ENCODE results near the gene PDCD11. TPM values are rescaled to one million over a fixed set of nuclear protein-coding genes. Genes with fewer than 3 reads are reported as not detected.

Gene PDCD11
- total and polyA plus RNA-seq, 2 of the 8 experiments (the other 6 are each of a cell fraction or from before 2014, with no cell fraction given): 18.1 to 79.1 TPM

DNA sequence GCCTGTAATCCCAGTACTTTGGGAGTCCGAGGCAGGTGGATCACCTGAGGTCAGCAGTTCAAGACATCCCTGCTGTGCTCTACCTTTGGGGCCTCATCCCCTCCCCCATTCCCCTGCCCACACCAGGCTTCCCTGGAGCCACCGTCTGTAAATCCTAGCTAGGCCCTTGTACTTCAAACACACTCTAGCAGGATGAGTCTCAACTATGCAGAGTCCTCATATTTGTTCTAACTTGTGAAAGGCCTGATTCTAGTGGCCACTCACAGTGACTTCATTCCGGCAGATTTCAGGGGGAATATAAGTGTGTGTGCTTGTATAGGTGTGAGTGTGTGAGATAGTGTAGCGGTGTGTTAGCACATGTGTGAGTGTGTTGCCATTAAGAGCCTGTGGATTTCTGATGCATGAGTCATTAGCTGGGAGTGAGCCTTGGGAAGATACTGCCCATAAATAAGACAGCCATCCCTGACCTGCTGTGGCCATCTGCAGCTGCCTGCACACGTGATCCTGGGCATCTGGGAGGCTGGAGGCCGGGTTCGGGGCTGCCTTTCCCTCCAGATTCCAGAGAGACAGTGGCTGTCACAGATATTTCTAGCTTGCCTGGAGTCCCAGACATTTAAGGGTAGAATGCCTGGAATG lies 95.4 kb downstream of the PDCD11 start:
- Histone ChIP-seq H4K8ac (ENCODE audit: extremely low read depth, insufficient read depth, low read length) (no peak overlapping the region), H2BK12ac (ENCODE audit: low read depth, low read length) (no peak overlapping the region), H3K23ac (ENCODE audit: insufficient read length) (no peak overlapping the region), H3K9me3 (ENCODE audit: insufficient read depth in 2 of 2, low read depth in 1 of 2, low read length in 1 of 2) (no peaks in the 10 kb centered on the region), H3K4me2 (ENCODE audit: insufficient read depth in 1 of 2, low read depth in 2 of 2, low read length in 2 of 2) (no peak overlapping the region; a peak in 1 of 4 replicates), H2BK15ac (ENCODE audit: low read length) (no peak overlapping the region), H2BK5ac (ENCODE audit: low read depth, low read length) (no peak overlapping the region), H3K79me2 (ENCODE audit: control insufficient read depth in 1 of 2, insufficient read depth in 2 of 2, low read length in 2 of 2) (no peaks in the 10 kb centered on the region), H4K5ac (ENCODE audit: insufficient read length, low read depth, low read length) (no peak overlapping the region), H3K14ac (ENCODE audit: insufficient read length) (no peak overlapping the region), H2BK20ac (ENCODE audit: low read length) (no peak overlapping the region), H3K18ac (ENCODE audit: extremely low read depth, low read length) (no peak overlapping the region), H3K27me3 (replicated peaks in 1 of 4; ENCODE audit: control insufficient read depth in 3 of 4, extremely low read depth in 1 of 4, insufficient read depth in 3 of 4, low read length in 3 of 4) (peaks cover 8 to 36% (median 28%) of the 10 kb centered on the region in 4 experiments), H3K36me3 (ENCODE audit: control insufficient read depth in 2 of 4, insufficient read depth in 4 of 4, low read length in 3 of 4) (no peaks in the 10 kb centered on the region), H4K91ac (replicated peaks; ENCODE audit: insufficient read length, low read length) (no peak overlapping the region), H2AFZ (ENCODE audit: low read length) (no peak overlapping the region), H3K56ac (replicated peaks; ENCODE audit: insufficient read length, low read depth, low read length) (no peak overlapping the region), H3K23me2 (ENCODE audit: low read depth, low read length) (peaks cover 11% of the 10 kb centered on the region), H3K4me1 (replicated peaks in 1 of 4; ENCODE audit: control insufficient read depth in 3 of 4, insufficient read depth in 4 of 4, low read length in 3 of 4) (peaks cover 0 to 4% (median 3%) of the 10 kb centered on the region in 4 experiments; a peak in 5 of 7 replicates), H3K4ac (replicated peaks; ENCODE audit: insufficient read length, low read depth, low read length) (no peak overlapping the region), H4K20me1 (replicated peaks in 1 of 2; ENCODE audit: control insufficient read depth in 1 of 2, insufficient read depth in 2 of 2, low read length in 2 of 2) (no peaks in the 10 kb centered on the region), H3K27ac (ENCODE audit: low read depth, low read length) (no peak overlapping the region), H3K9ac (replicated peaks in 1 of 4; ENCODE audit: extremely low read depth in 1 of 4, low read depth in 3 of 4, low read length in 3 of 4) (no peak overlapping the region; a peak in 1 of 7 replicates), H3K79me1 (ENCODE audit: low read depth, low read length) (no peaks in the 10 kb centered on the region), H2AK5ac (ENCODE audit: low read depth, low read length) (no peak overlapping the region), H3K4me3 (ENCODE audit: extremely low read depth in 1 of 4, insufficient read depth in 2 of 4, low read depth in 3 of 4, low read length in 4 of 4) (no peak overlapping the region), H2BK120ac (replicated peaks; ENCODE audit: low read depth, low read length) (no peak overlapping the region)
- no peak for FAIRE-seq
- no peak for DNase-seq (ENCODE audit: low read depth in 1 of 2, low spot score in 2 of 2)
- 70% methylated on average over 7 of the region's 7 CpGs; no CpG with 5 or more reads in 1 of the 2 experiments for WGBS, 2 experiments (ENCODE audit: extremely low coverage in 1 of 2, insufficient coverage in 1 of 2, insufficient read length in 1 of 2, insufficient replicate concordance in 2 of 2, low coverage in 1 of 2, low lambda C conversion rate in 2 of 2, missing lambda C conversion rate in 1 of 2)
- no peak for TF ChIP-seq SP4 (IDR thresholded peaks at IDR 0.05; ENCODE audit: low read length)
- ChIA-PET CTCF (ENCODE audit: partially characterized antibody) (interaction anchor here (0.8 to 4.6 kb wide), 16 partner anchors 9 to 107 kb away, joined by 3 to 24 read pairs (median 4); no protein-coding TSS in a partner anchor), POLR2A (ENCODE audit: partially characterized antibody) (no interaction called here)
